ENCODE data around the gene LGR4.

DNA sequence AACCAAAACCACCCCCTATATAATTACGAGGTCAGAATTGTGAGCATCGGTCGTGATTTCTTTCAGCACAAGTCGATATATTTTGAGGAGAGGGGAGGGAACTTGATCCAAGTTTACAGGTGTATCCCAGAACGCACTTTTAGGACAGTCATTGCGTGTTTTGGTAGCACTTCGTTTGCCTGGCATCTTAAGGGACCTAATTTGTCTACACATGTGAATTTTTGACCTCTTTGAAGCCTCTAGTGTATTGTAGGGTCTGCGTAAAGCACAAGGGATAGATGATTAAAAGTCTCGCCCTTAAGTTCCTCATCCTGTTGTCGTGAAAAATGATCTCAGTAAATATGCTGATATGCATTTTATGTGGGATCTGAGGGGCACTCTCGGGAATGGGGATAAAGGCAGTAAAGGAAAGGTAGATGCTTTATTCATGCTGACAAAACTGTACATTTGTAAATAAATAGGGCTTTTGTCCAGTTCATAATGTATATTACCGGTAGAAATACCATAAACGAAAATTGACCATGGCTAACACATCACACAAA lies 108.9 kb downstream of the LGR4 start:
- TF ChIP-seq POLR2A (IDR thresholded peaks at IDR 0.05; ENCODE audit: low read depth, low read length), result no peak
- TF ChIP-seq POLR2AphosphoS5 (IDR thresholded peaks at IDR 0.05; ENCODE audit: low read depth, low read length), result no peak
- no peak for TF ChIP-seq PAX5 (IDR thresholded peaks at IDR 0.05; ENCODE audit: insufficient read depth, low read length, severe bottlenecking)
- no peak for TF ChIP-seq TAF1 (IDR thresholded peaks at IDR 0.05; ENCODE audit: low read depth, low read length)
